Sigmoid colon (tissue), 7 donors: ENCODE data around the gene TNS2. TPM values are rescaled to one million over a fixed set of nuclear protein-coding genes. Genes with fewer than 3 reads are reported as not detected.
A peak's percentile ranks its signal among the peaks of the same experiment; 100 is the strongest.

Experiments used
- DNase-seq: peaks from one replicate; pipeline ENCODE4 v3.0.0-alpha.2; 2019
- H3K27ac ChIP-seq, 4 donors: fragments of 200-600 bp; sonication (generic); one replicate each; pipeline ENCODE4 v1.5.1; 2016 to 2019; ENCODE audit warnings: mild to moderate bottlenecking in 1 of 4
- H3K27me3 ChIP-seq, 3 donors: fragments of 200-600 bp; sonication (generic); one replicate each; pipeline ENCODE4 v1.5.1; 2019; ENCODE audit warnings: mild to moderate bottlenecking in 1 of 3
- H3K36me3 ChIP-seq, 4 donors: fragments of 200-600 bp; sonication (generic); one replicate each; pipeline ENCODE4 v1.5.1; 2016 to 2019
- H3K4me1 ChIP-seq, 4 donors: fragments of 200-600 bp; sonication (generic); one replicate each; pipeline ENCODE4 v1.5.1; 2017 to 2019
- H3K4me3 ChIP-seq, 4 donors: fragments of 200-600 bp; sonication (generic); one replicate each; pipeline ENCODE4 v1.5.1; 2017 to 2019; ENCODE audit warnings: mild to moderate bottlenecking in 2 of 4, moderate library complexity in 1 of 4
- H3K9me3 ChIP-seq, 4 donors: fragments of 200-600 bp in 3 of 4; sonication (generic) in 3 of 4; one replicate each; pipeline versions ENCODE4 v1.5.1 to v1.6.1; 2013 to 2019
- EP300 ChIP-seq, 4 donors: sonication (generic); formaldehyde crosslinking; IDR thresholded peaks; one replicate each; pipeline ENCODE4 v1.6.1; 2017; ENCODE audit warnings: antibody characterized with exemption in 4 of 4
- POLR2A ChIP-seq, 2 donors: fragments of 450-650 bp; IDR thresholded peaks; one replicate each; pipeline ENCODE4 v1.6.1; 2016; ENCODE audit warnings: antibody characterized with exemption in 2 of 2, mild to moderate bottlenecking in 2 of 2, moderate library complexity in 2 of 2
- POLR2AphosphoS5 ChIP-seq, 4 donors: sonication (generic); formaldehyde crosslinking; IDR thresholded peaks; one replicate each; pipeline ENCODE4 v1.6.1; 2017; ENCODE audit warnings: antibody characterized with exemption in 4 of 4
- WGBS, 2 donors: extraction: QIAGEN DNeasy Blood & Tissue Kit; methylation state at CpG; one replicate each; pipeline ENCODE4 v1.1.7; 2013; 5-methylcytosine and 5-hydroxymethylcytosine counted together
- intact Hi-C: fragments of 100-400 bp; cut with DNase I; formaldehyde crosslinking; loops from one replicate; pipeline ENCODE4 v1.15.1; 2023
- polyA plus RNA-seq, 3 donors: library from polyadenylated mRNA; stranded (reverse); fragments of 200-250 nt; gene quantifications; one replicate each; pipeline ENCODE4 v1.2.3, GENCODE V29; 2013
- total RNA-seq, 4 donors: library from RNA; depleted of rRNA; stranded (reverse); fragments of >200 nt; gene quantifications; one replicate each; pipeline ENCODE4 v1.1.0, GENCODE V29; 2016
- TF ChIP-seq, protein P1 (sequence below), 4 experiments: fragments of 450-650 bp in 3 of 4; fragments of 200-600 bp in 1 of 4; IDR thresholded peaks; one replicate each; pipeline ENCODE4 v1.5.1; 2016 to 2019; ENCODE audit warnings: antibody characterized with exemption in 4 of 4, mild to moderate bottlenecking in 3 of 4, moderate library complexity in 2 of 4
- donor health status: healthy with polysubstance abuse.
- donor health status: Bipolar disorder and iron deficiency.
- donor health status: healthy.

TNS2 gene
- total and polyA plus RNA-seq, 7 donors: 12.5 to 117 (median 109) TPM

DNA sequence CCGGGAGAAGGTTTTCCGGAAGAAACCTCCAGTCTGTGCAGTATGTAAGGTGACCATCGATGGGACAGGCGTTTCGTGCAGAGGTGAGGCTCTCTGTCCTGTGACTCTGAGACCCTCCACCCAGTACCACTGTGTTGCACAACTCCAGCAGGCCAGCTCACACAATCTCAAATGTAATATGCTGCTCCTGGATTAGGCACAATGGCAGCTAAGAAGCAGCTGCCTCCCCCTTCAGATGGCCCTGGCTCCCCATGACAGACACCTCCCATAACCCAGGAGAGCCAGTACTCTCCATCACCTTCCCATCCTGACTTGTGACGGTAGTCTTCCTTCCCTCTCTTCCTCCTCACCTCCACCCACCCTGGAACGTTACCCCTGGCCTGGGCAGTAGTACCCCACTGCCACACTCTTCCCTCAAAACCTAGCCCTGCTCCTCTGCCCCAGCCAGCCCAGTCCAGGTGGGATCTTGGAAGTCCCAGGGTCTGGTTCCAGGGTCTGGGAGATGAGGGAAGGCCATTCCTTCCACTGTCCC is 2.1 kb downstream of the TNS2 start:
- DNase-seq: peak; percentile 72
- H3K27ac ChIP-seq: peak overlapping the region; percentile 97 to 100 (median 98)
- peak overlapping the region; percentile 51 to 74 (median 61) for H3K4me3 ChIP-seq
- intact Hi-C loops: loop anchor here (5.0 kb wide), 1 partner anchor 450 kb away; the partner anchor contains the start of gene TARBP2
- TF ChIP-seq POLR2AphosphoS5 (IDR thresholded peaks at IDR 0.05): no peak
- no peak for TF ChIP-seq EP300 (IDR thresholded peaks at IDR 0.05)
- TF ChIP-seq, protein P1, sequence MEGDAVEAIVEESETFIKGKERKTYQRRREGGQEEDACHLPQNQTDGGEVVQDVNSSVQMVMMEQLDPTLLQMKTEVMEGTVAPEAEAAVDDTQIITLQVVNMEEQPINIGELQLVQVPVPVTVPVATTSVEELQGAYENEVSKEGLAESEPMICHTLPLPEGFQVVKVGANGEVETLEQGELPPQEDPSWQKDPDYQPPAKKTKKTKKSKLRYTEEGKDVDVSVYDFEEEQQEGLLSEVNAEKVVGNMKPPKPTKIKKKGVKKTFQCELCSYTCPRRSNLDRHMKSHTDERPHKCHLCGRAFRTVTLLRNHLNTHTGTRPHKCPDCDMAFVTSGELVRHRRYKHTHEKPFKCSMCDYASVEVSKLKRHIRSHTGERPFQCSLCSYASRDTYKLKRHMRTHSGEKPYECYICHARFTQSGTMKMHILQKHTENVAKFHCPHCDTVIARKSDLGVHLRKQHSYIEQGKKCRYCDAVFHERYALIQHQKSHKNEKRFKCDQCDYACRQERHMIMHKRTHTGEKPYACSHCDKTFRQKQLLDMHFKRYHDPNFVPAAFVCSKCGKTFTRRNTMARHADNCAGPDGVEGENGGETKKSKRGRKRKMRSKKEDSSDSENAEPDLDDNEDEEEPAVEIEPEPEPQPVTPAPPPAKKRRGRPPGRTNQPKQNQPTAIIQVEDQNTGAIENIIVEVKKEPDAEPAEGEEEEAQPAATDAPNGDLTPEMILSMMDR (IDR thresholded peaks at IDR 0.05): no peak
- TF ChIP-seq POLR2A (IDR thresholded peaks at IDR 0.05): no peak
- peaks cover 0 to 28% (median 0%) of the 10 kb centered on the region in 4 donors for H3K36me3 ChIP-seq
- no peaks in the 10 kb centered on the region for H3K9me3 ChIP-seq
- peaks cover 0 to 82% (median 77%) of the 10 kb centered on the region in 4 donors for H3K4me1 ChIP-seq
- WGBS, 2 donors: 53 to 73% methylated on average over 7 of the region's 7 CpGs
- no peaks in the 10 kb centered on the region for H3K27me3 ChIP-seq

DNA sequence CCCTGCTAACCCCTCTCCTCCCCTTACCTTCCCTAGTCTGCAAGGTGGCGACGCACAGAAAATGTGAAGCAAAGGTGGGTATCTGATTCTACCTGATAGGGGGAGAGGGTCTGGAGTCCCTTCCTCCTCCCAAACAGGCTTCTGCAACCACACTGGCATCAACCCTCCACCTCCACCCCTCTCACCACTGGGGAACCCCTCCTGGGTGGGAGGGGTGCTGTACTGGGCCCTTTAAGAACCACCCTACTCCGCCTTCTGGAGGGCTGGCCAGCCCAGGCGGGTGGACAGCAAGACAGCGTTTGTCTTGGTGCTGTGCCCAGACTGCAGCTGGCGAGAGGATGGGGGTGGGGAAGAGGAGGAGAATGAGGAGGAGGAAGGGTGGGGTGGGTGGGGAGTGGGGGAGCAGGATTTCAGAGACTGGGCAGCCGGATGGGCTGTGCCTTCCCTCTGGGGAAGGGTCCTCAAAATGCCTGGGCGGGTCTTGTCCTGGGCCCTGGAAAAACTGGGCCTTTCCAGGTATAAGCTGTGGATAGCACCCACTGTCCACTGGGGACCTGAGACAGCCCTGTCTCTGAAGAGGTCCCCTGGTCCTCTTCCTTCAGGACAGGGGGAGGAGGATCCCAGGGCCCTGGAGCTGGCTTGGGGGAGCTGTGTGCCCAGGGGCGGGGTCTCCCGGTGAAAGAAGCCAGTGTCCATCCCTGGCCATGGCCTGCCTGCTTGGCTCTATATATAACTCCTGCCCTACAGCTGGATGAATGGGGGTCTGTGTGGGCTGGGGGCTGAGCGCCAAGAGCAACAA is 2.8 kb downstream of the TNS2 start:
- peak overlapping the region; percentile 97 to 100 (median 98) for H3K27ac ChIP-seq
- peak overlapping the region; percentile 51 to 74 (median 61) for H3K4me3 ChIP-seq
- peak; percentile 97 for DNase-seq
- H3K9me3 ChIP-seq: no peaks in the 10 kb centered on the region
- intact Hi-C loops: loop anchor here (5.0 kb wide), 1 partner anchor 450 kb away; the partner anchor contains the start of gene TARBP2
- H3K27me3 ChIP-seq: no peaks in the 10 kb centered on the region
- peaks cover 0 to 80% (median 76%) of the 10 kb centered on the region in 4 donors for H3K4me1 ChIP-seq
- 30 to 56% methylated on average over 11 of the region's 11 CpGs for WGBS, 2 donors
- TF ChIP-seq POLR2A (IDR thresholded peaks at IDR 0.05): no peak
- TF ChIP-seq, protein P1 (IDR thresholded peaks at IDR 0.05): peak in 1 of 4 experiments; percentile 12
- TF ChIP-seq POLR2AphosphoS5 (IDR thresholded peaks at IDR 0.05): peak; percentile 49 to 81 (median 62)
- H3K36me3 ChIP-seq: peaks cover 0 to 34% (median under 1%) of the 10 kb centered on the region in 4 donors

DNA sequence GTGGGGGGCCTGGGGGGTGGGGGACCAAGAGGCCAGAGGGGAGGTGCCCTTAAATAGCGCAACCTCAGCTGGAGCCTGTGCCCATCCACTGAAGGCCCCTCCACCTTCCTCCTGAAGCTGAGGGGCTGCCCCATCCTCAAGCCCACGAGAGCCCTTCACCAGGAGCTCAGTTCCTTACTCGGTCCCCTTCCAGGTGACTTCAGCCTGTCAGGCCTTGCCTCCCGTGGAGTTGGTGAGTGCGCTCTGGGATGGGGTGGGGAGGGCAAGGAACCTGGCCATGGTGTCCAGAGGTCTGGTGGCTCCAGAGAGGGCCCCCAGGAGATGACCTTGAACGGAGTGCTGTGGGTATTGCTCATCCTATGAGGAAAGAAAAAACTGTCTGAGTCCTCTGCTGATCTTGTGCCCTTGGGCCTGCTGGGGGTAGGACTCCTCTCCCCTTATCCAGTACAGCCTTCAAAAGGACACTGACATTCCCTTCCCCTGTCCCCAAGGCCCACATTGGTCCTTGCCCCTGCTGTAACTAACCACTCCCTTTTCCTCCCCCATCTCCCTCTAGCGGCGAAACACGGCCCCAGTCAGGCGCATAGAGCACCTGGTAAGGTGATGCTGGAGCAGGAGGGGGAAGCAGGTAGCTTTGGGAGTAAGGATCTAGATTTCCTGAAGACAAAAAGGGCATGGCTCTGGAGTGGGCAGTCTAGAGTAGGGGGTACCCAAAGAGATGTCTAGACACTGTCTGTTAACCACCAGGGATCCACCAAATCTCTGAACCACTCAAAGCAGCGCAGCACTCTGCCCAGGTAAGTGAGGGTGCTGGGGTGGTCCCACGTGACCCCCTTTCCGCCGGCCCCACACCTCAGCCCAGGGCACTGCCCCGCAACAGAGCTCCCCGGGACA is 3.6 kb downstream of the TNS2 start:
- peak overlapping the region; percentile 97 to 100 (median 98) for H3K27ac ChIP-seq
- DNase-seq: peak; percentile 83
- H3K4me1 ChIP-seq: peaks cover 0 to 71% (median 68%) of the 10 kb centered on the region in 4 donors
- H3K36me3 ChIP-seq: peaks cover 0 to 43% (median 2%) of the 10 kb centered on the region in 4 donors
- H3K4me3 ChIP-seq: peak overlapping the region; percentile 45 to 74 (median 61)
- 16 to 32% methylated on average over 16 of the region's 16 CpGs for WGBS, 2 donors
- intact Hi-C loops: loop anchor here (5.0 kb wide), 1 partner anchor 449 kb away; the partner anchor contains the start of gene TARBP2
- H3K27me3 ChIP-seq: no peaks in the 10 kb centered on the region
- TF ChIP-seq, protein P1 (IDR thresholded peaks at IDR 0.05): peak; percentile 64 to 83 (median 77)
- peak in 2 of 4 donors; percentile 4 to 24 for TF ChIP-seq POLR2AphosphoS5 (IDR thresholded peaks at IDR 0.05)
- no peak for TF ChIP-seq POLR2A (IDR thresholded peaks at IDR 0.05)
- no peak for TF ChIP-seq EP300 (IDR thresholded peaks at IDR 0.05)
- H3K9me3 ChIP-seq: no peaks in the 10 kb centered on the region

DNA sequence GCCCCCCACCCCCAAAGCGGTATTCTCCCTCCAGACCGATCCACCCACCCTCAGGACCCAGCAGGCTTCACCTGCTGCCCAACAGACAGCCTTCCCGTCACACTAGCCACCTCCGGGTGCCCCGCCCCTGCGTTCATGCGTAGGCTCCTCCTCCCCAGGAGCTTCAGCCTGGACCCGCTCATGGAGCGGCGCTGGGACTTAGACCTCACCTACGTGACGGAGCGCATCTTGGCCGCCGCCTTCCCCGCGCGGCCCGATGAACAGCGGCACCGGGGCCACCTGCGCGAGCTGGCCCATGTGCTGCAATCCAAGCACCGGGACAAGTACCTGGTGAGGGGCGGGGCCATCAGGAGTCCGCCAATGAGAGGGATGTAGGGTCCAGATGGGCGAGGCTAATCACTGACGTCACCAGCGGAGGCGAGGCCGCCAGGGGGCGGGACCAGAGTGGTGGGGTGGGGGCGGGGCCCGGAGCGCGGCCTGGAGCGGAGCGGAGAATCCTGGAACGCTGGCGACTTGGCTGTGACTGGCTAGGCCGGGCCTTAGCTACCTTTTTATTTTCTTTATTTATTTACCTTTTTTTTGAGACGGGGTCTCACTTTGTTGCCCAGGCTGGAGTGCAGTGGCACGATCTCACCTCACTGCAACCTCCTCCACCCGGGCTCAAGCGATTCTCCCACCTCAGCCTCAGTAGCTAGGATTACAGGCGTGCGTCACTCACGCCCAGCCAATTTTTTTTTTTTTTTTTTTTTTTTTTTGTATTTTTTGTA is 4.4 kb downstream of the TNS2 start:
- H3K4me3 ChIP-seq: peak overlapping the region; percentile 45 to 74 (median 61)
- TF ChIP-seq POLR2AphosphoS5 (IDR thresholded peaks at IDR 0.05): peak; percentile 80 to 89 (median 84)
- TF ChIP-seq, protein P1 (IDR thresholded peaks at IDR 0.05): no peak
- TF ChIP-seq EP300 (IDR thresholded peaks at IDR 0.05): no peak
- TF ChIP-seq POLR2A (IDR thresholded peaks at IDR 0.05): peak in 1 of 2 donors; percentile 44
- DNase-seq: peak; percentile 98
- WGBS, 2 donors: 3 to 5% methylated on average over 48 of the region's 48 CpGs
- H3K36me3 ChIP-seq: peaks cover 0 to 50% (median 3%) of the 10 kb centered on the region in 4 donors
- H3K9me3 ChIP-seq: no peaks in the 10 kb centered on the region
- intact Hi-C loops: loop anchor here (5.0 kb wide), 1 partner anchor 448 kb away; the partner anchor contains the start of gene TARBP2
- H3K4me1 ChIP-seq: peaks cover 0 to 66% (median 60%) of the 10 kb centered on the region in 4 donors
- no peaks in the 10 kb centered on the region for H3K27me3 ChIP-seq
- peak overlapping the region; percentile 97 to 100 (median 98) for H3K27ac ChIP-seq
